GM18909 (cell line): ENCODE results near the gene NFYB.
"Not testable (repeated sequence)": the region's sequence is repeated elsewhere in the genome, so short reads cannot be mapped to it uniquely, and the experiment has no call there.

Experiments
- ATAC-seq: cut with Tn5 transposase; IDR thresholded peaks from one replicate; pipeline ENCODE4 v1.9.1; 2021; ENCODE audit warnings: mild to moderate bottlenecking; ENCODE audit not compliant: unreplicated experiment, poor library complexity

NFYB gene

GRCh38 chr12:104163631-104164030, 25.6 kb upstream of the NFYB start:
- no peak for ATAC-seq

GRCh38 chr12:104163028-104163427, 25.0 kb upstream of the NFYB start:
- ATAC-seq = not testable (repeated sequence)

GRCh38 chr12:104155711-104156555, 17.9 kb upstream of the NFYB start:
- no peak for ATAC-seq

- no peak for ATAC-seq
These were observed 16.8 kb upstream of the NFYB start for GRCh38 chr12:104154806-104155205.

- no peak for ATAC-seq
These were observed 16.3 kb upstream of the NFYB start for GRCh38 chr12:104154286-104154685.

- ATAC-seq = no peak
These were observed 14.8 kb upstream of the NFYB start for GRCh38 chr12:104152685-104153241.

GRCh38 chr12:104150416-104150815, 12.4 kb upstream of the NFYB start:
- ATAC-seq = no peak

- ATAC-seq = no peak
These were observed 9.3 kb upstream of the NFYB start for GRCh38 chr12:104147346-104147745.

- no peak for ATAC-seq
These were observed 5.9 kb upstream of the NFYB start for GRCh38 chr12:104143918-104144317.

GRCh38 chr12:104143002-104143401, 5.0 kb upstream of the NFYB start:
- ATAC-seq = no peak

- no peak for ATAC-seq
These were observed 4.5 kb upstream of the NFYB start for GRCh38 chr12:104142543-104142942.

- ATAC-seq = no peak
These were observed 765 bp upstream of the NFYB start for GRCh38 chr12:104138797-104139152.

GRCh38 chr12:104137001-104137901, 759 bp downstream of the NFYB start:
- ATAC-seq = peak; percentile 35

- ATAC-seq = no peak
These were observed 1.4 kb downstream of the NFYB start for GRCh38 chr12:104136577-104136976.

GRCh38 chr12:104134882-104135281, 3.1 kb downstream of the NFYB start:
- ATAC-seq = no peak

- no peak for ATAC-seq
These were observed 4.1 kb downstream of the NFYB start for GRCh38 chr12:104133866-104134265.

- no peak for ATAC-seq
These were observed 4.7 kb downstream of the NFYB start for GRCh38 chr12:104133321-104133720.

- ATAC-seq = no peak
These were observed 5.6 kb downstream of the NFYB start for GRCh38 chr12:104132351-104132956.

GRCh38 chr12:104131609-104132008, 6.4 kb downstream of the NFYB start:
- no peak for ATAC-seq

GRCh38 chr12:104130760-104131159, 7.2 kb downstream of the NFYB start:
- ATAC-seq = no peak

- no peak for ATAC-seq
These were observed 11.5 kb downstream of the NFYB start for GRCh38 chr12:104126548-104126947.
